ENCODE results near the gene C15orf39. TPM values are rescaled to one million over a fixed set of nuclear protein-coding genes. Genes with fewer than 3 reads are reported as not detected.

C15orf39 gene
- total RNA-seq, 4 donors from 2014 or later: 7.5 to 21.3 (median 9.5) TPM

GRCh38 chr15:75182187-75183131, 19.2 kb upstream of the C15orf39 start:
- TF ChIP-seq, protein P1, sequence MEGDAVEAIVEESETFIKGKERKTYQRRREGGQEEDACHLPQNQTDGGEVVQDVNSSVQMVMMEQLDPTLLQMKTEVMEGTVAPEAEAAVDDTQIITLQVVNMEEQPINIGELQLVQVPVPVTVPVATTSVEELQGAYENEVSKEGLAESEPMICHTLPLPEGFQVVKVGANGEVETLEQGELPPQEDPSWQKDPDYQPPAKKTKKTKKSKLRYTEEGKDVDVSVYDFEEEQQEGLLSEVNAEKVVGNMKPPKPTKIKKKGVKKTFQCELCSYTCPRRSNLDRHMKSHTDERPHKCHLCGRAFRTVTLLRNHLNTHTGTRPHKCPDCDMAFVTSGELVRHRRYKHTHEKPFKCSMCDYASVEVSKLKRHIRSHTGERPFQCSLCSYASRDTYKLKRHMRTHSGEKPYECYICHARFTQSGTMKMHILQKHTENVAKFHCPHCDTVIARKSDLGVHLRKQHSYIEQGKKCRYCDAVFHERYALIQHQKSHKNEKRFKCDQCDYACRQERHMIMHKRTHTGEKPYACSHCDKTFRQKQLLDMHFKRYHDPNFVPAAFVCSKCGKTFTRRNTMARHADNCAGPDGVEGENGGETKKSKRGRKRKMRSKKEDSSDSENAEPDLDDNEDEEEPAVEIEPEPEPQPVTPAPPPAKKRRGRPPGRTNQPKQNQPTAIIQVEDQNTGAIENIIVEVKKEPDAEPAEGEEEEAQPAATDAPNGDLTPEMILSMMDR (IDR thresholded peaks at IDR 0.05; ENCODE audit: low read depth): no peak

DNA sequence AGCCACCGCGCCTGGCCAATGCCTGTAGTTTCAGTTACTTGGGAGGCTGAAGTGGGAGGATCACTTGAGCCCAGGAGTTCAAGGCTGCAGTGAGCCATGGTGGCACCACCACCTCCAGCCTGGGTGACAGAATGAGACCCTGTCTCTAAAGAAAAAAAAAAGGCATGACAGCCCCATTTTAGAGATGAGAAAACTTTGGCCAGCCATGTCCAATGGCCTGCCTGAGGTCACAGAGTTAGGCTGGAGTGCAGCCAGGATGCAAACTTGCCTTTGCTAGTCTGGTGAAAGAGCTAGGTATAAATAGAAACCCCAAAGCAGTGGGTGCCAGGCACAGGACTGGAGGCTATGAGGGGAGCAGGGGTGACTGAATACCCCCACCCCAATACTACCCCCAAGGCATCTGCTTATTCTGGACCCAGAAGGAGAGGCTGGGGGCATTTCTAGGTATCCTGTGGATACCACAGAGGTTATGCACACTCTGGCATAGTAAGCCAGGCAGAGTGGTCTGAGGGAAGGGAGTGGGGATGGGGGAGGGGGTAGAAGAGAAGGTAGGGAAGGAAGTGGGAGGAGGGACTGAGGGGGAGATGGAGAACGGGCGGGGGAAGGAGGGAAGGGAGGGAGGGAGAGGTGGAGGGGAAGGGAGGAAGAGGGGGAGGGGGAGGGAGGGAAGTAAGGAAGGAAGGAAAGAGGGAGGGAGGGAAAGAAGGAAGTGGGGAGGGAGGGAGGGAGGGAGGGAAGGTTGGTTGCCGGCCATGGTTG, 16.2 kb upstream of the C15orf39 start:
- TF ChIP-seq, protein P1 (IDR thresholded peaks at IDR 0.05; ENCODE audit: low read depth): no peak

- TF ChIP-seq, protein P1 (IDR thresholded peaks at IDR 0.05; ENCODE audit: low read depth): no peak
Observed at GRCh38 chr15:75186044-75186443, 15.6 kb upstream of the C15orf39 start.

GRCh38 chr15:75188499-75188898, 13.2 kb upstream of the C15orf39 start:
- TF ChIP-seq, protein P1 (IDR thresholded peaks at IDR 0.05; ENCODE audit: low read depth): no peak

DNA sequence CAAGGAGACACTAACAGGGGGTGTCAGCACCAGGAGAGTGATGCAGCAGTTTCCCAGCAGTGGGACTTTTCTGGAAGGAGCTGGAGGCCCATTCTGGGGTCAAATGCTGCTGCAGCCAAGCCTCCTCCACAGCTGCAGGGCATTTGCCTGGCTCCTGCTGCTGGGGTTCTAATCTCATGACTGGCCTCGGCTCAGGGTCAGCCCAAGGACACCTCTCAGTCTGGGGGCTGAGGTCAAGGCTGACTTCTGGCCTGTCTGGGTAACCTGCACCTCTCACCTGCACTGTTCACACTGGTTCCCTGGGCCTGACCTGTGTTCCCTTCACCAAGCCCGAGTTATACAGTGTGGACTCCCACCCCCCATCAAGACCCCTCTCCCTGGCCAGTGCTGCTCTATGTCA, 10.4 kb upstream of the C15orf39 start:
- TF ChIP-seq, protein P1 (IDR thresholded peaks at IDR 0.05; ENCODE audit: low read depth): no peak

- TF ChIP-seq, protein P1 (IDR thresholded peaks at IDR 0.05; ENCODE audit: low read depth): no peak
Observed at GRCh38 chr15:75192307-75192706, 9.4 kb upstream of the C15orf39 start.

- TF ChIP-seq, protein P1 (IDR thresholded peaks at IDR 0.05; ENCODE audit: low read depth): no peak
Observed at GRCh38 chr15:75193272-75193671, 8.4 kb upstream of the C15orf39 start.

Measured in subcutaneous adipose tissue (tissue), 4 donors.